Liver (tissue), 9 donors: Measurements from ENCODE around the gene IFITM5. TPM values are rescaled to one million over a fixed set of nuclear protein-coding genes. Genes with fewer than 3 reads are reported as not detected.
"Not testable (repeated sequence)": the region's sequence is repeated elsewhere in the genome, so short reads cannot be mapped to it uniquely, and the experiment has no call there.

Experiments used
- DNase-seq: peaks from one replicate; pipeline ENCODE4 v3.0.0-alpha.2; 2017; ENCODE audit warnings: low spot score
- H3K27ac ChIP-seq, 2 donors: one replicate each; pipeline ENCODE4 v1.7.0; 2013; ENCODE audit warnings: inconsistent platforms in 2 of 2, low read length in 2 of 2, control low read depth in 1 of 2, low read depth in 1 of 2, mild to moderate bottlenecking in 1 of 2
- H3K27me3 ChIP-seq, 4 donors: one replicate each; pipeline versions ENCODE4 v1.6.1 to v1.7.0; 2013; ENCODE audit warnings: low read length in 3 of 4, inconsistent platforms in 1 of 4, mild to moderate bottlenecking in 1 of 4, moderate library complexity in 1 of 4; ENCODE audit not compliant: control insufficient read depth in 4 of 4, insufficient read depth in 4 of 4
- H3K36me3 ChIP-seq, 4 donors: one replicate each; pipeline versions ENCODE4 v1.6.1 to v1.7.0; 2013; ENCODE audit warnings: low read length in 3 of 4, mild to moderate bottlenecking in 3 of 4, low read depth in 1 of 4, moderate library complexity in 1 of 4; ENCODE audit not compliant: control insufficient read depth in 4 of 4, insufficient read depth in 3 of 4
- H3K4me1 ChIP-seq, 4 donors: one replicate each; pipeline versions ENCODE4 v1.6.1 to v1.7.0; 2013; ENCODE audit warnings: low read length in 3 of 4, mild to moderate bottlenecking in 3 of 4, moderate library complexity in 1 of 4; ENCODE audit not compliant: control insufficient read depth in 4 of 4, insufficient read depth in 4 of 4
- H3K4me3 ChIP-seq, 3 donors: one replicate each; pipeline versions ENCODE4 v1.6.1 to v1.7.0; 2013; ENCODE audit warnings: low read length in 3 of 3, control low read depth in 1 of 3, low read depth in 1 of 3, mild to moderate bottlenecking in 1 of 3
- H3K9ac ChIP-seq, 2 donors: one replicate each; pipeline ENCODE4 v1.7.0; 2013; ENCODE audit warnings: low read length in 2 of 2, mild to moderate bottlenecking in 2 of 2, moderate library complexity in 2 of 2, control low read depth in 1 of 2, low read depth in 1 of 2
- H3K9me3 ChIP-seq, 4 donors: one replicate each; pipeline versions ENCODE4 v1.6.1 to v1.7.0; 2013; ENCODE audit warnings: low read length in 3 of 4; ENCODE audit not compliant: control insufficient read depth in 4 of 4
- FOXA1 ChIP-seq: IDR thresholded peaks from 2 replicates; pipeline ENCODE4 v1.6.1; 2016; ENCODE audit warnings: antibody characterized with exemption
- GABPA ChIP-seq, 2 donors: IDR thresholded peaks in 1 of 2; conservative IDR thresholded peaks in 1 of 2; 2 replicates each; pipeline ENCODE4 v1.6.1; 2016; ENCODE audit warnings: antibody characterized with exemption in 2 of 2, mild to moderate bottlenecking in 1 of 2, moderate library complexity in 1 of 2
- HNF4A ChIP-seq, 2 donors: conservative IDR thresholded peaks; 2 replicates each; pipeline ENCODE4 v1.6.1; 2016; ENCODE audit warnings: antibody characterized with exemption in 2 of 2, mild to moderate bottlenecking in 2 of 2
- HNF4G ChIP-seq: IDR thresholded peaks from 2 replicates; pipeline ENCODE4 v1.6.1; 2016; ENCODE audit warnings: antibody characterized with exemption
- NR2F2 ChIP-seq: IDR thresholded peaks from 2 replicates; pipeline ENCODE4 v1.6.1; 2016; ENCODE audit warnings: antibody characterized with exemption
- RAD21 ChIP-seq, 2 donors: IDR thresholded peaks; 2 replicates each; pipeline ENCODE4 v1.6.1; 2016; ENCODE audit warnings: antibody characterized with exemption in 2 of 2, mild to moderate bottlenecking in 2 of 2
- SP1 ChIP-seq: IDR thresholded peaks from 2 replicates; pipeline ENCODE4 v1.6.1; 2018; ENCODE audit warnings: antibody characterized with exemption, mild to moderate bottlenecking
- TAF1 ChIP-seq: conservative IDR thresholded peaks from 2 replicates; pipeline ENCODE4 v1.6.1; 2016; ENCODE audit warnings: antibody characterized with exemption, mild to moderate bottlenecking
- YY1 ChIP-seq: IDR thresholded peaks from 2 replicates; pipeline ENCODE4 v1.6.1; 2016; ENCODE audit warnings: antibody characterized with exemption, mild to moderate bottlenecking
- WGBS: extraction: QIAGEN DNeasy Blood & Tissue Kit; methylation state at CpG from one replicate; pipeline ENCODE4 v1.1.7; 2013; 5-methylcytosine and 5-hydroxymethylcytosine counted together
- polyA plus RNA-seq, 2 donors: library from polyadenylated mRNA; stranded (reverse) in 1 of 2; unstranded in 1 of 2; fragments of 200-250 nt in 1 of 2; fragments of >200 nt in 1 of 2; fragmentation: Nextera tagmentation in 1 of 2; extraction: Ambion mirVana in 1 of 2; gene quantifications; one replicate each; pipeline versions ENCODE4 v1.2.1 to v1.2.3, GENCODE V29; 2013 to 2015
- total RNA-seq, 2 donors: library from RNA; depleted of rRNA; stranded (reverse); fragments of >200 nt; gene quantifications; one replicate each; pipeline ENCODE4 v1.2.3, GENCODE V29; 2014
- TF ChIP-seq, protein P1 (sequence below): IDR thresholded peaks from 2 replicates; pipeline ENCODE4 v1.6.1; 2016; ENCODE audit warnings: antibody characterized with exemption
- TF ChIP-seq, protein P2 (sequence below): fragments of 150-350 bp; IDR thresholded peaks from 2 replicates; pipeline ENCODE4 v1.5.1; 2017; ENCODE audit warnings: improper control_type of control experiment, low read depth, low read length; ENCODE audit not compliant: missing input control
- donor health status: healthy.
- donor health status: healthy.
- donor health status: healthy.
- donor health status: healthy.
- donor health status: healthy.

The IFITM5 gene
- total and polyA plus RNA-seq, 4 donors, result not detected

DNA sequence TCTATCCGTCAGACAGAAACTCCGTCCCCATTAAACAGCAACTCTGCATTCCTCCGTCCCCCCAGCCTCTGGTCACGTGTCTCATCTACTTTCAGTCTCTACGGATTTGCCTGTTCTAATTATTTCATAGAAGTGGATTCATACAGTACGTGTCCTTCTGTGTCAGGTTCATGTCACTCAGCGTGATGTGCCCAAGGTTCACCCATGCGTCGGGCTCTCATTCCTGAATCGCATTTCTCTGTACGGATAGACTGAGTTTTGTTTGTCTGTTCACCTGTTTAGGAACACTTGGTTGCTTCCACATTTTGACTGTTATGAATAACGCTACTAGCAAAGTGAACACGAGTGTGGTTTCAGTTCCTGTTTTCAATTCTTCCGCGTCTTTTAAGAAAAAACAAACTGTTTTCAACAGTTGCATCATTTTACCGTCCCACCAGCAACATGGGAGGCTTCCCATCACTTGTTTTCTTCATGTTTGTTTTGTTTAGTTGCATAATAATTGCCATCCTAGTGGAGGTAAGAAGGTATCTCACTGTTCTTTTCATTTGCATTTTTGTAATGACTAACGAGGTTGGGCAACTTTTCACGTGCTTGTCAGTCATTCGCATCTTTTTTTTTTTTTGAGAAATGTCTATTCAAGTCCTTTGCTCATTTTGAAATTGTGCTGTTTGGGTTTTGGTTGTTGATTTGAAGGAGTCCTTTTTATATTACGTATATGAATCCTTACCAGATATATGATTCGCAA lies 30.0 kb downstream of the IFITM5 start:
- 49% methylated on average over 21 of the region's 21 CpGs for WGBS

GRCh38 chr11:268716-269145 lies 30.6 kb downstream of the IFITM5 start:
- DNase-seq, H3K36me3 ChIP-seq, H3K4me1 ChIP-seq, H3K9me3 ChIP-seq, H3K27me3 ChIP-seq: not testable (repeated sequence)
- Histone ChIP-seq H3K9ac (peak overlapping the region in 1 of 2 donors; percentile 53), H3K27ac (peak overlapping the region; percentile 60 to 84), H3K4me3 (peak overlapping the region in 2 of 3 donors; percentile 4 to 30)
- TF ChIP-seq SP1 (peak; percentile 6), YY1 (peak; percentile 36)
- TF ChIP-seq, protein P1, sequence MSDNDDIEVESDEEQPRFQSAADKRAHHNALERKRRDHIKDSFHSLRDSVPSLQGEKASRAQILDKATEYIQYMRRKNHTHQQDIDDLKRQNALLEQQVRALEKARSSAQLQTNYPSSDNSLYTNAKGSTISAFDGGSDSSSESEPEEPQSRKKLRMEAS, result peak; percentile 5
- WGBS, result 49% methylated on average over 16 of the region's 16 CpGs

More for the DNA sequence above, 30.0 kb downstream of the IFITM5 start:
- TF ChIP-seq, protein P2, sequence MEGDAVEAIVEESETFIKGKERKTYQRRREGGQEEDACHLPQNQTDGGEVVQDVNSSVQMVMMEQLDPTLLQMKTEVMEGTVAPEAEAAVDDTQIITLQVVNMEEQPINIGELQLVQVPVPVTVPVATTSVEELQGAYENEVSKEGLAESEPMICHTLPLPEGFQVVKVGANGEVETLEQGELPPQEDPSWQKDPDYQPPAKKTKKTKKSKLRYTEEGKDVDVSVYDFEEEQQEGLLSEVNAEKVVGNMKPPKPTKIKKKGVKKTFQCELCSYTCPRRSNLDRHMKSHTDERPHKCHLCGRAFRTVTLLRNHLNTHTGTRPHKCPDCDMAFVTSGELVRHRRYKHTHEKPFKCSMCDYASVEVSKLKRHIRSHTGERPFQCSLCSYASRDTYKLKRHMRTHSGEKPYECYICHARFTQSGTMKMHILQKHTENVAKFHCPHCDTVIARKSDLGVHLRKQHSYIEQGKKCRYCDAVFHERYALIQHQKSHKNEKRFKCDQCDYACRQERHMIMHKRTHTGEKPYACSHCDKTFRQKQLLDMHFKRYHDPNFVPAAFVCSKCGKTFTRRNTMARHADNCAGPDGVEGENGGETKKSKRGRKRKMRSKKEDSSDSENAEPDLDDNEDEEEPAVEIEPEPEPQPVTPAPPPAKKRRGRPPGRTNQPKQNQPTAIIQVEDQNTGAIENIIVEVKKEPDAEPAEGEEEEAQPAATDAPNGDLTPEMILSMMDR, result peak; percentile 16
- TF ChIP-seq, protein P1, result peak; percentile 4
- TF ChIP-seq TAF1 (no peak), FOXA1 (no peak), SP1 (peak; percentile 34), HNF4G (no peak)
- Histone ChIP-seq H3K36me3 (no peaks in the 10 kb centered on the region), H3K27ac (peak overlapping the region; percentile 60 to 84), H3K4me1 (peaks cover 0 to 3% (median 0%) of the 10 kb centered on the region in 4 donors), H3K27me3 (no peaks in the 10 kb centered on the region), H3K4me3 (peak overlapping the region in 2 of 3 donors; percentile 4 to 30), H3K9me3 (peaks cover 0 to 1% (median 0%) of the 10 kb centered on the region in 4 donors), H3K9ac (peak overlapping the region in 1 of 2 donors; percentile 53)
- DNase-seq, result no peak

GRCh38 chr11:267491-267994 lies 31.8 kb downstream of the IFITM5 start:
- Histone ChIP-seq H3K4me1 (peaks cover 0 to 3% (median 0%) of the 10 kb centered on the region in 4 donors), H3K27me3 (no peaks in the 10 kb centered on the region), H3K9me3 (peaks cover 0 to 1% (median 0%) of the 10 kb centered on the region in 4 donors), H3K4me3 (peak overlapping the region in 1 of 3 donors; percentile 41), H3K9ac (peak overlapping the region in 1 of 2 donors; percentile 27), H3K27ac (peak overlapping the region; percentile 60 to 84), H3K36me3 (no peaks in the 10 kb centered on the region)
- no peak for DNase-seq
- 59% methylated on average over 17 of the region's 18 CpGs for WGBS
- TF ChIP-seq GABPA (IDR thresholded peaks at IDR 0.05 in 1 of 2, conservative IDR thresholded peaks at IDR 0.05 in 1 of 2) (no peak), HNF4A (conservative IDR thresholded peaks at IDR 0.05) (no peak), RAD21 (IDR thresholded peaks at IDR 0.05) (no peak), YY1 (no peak), SP1 (no peak), NR2F2 (no peak)
- TF ChIP-seq, protein P1, result no peak
